Psoas muscle (tissue), 8 donors: ENCODE data around the gene RPL27A. TPM values are rescaled to one million over a fixed set of nuclear protein-coding genes. Genes with fewer than 3 reads are reported as not detected.

ENCODE experiments used
- ATAC-seq, 4 donors: fragments of 200-7000 bp; cut with Tn5 transposase; one replicate each; pipeline ENCODE4 v1.9.1; 2020; ENCODE audit warnings: moderate library complexity in 3 of 4, mild to moderate bottlenecking in 2 of 4
- DNase-seq, 2 donors: peaks; one replicate each; pipeline ENCODE4 v3.0.0-alpha.2; 2020
- H3K27ac ChIP-seq: fragments of 200-600 bp; one replicate; pipeline ENCODE4 v1.8.0; 2022
- H3K27me3 ChIP-seq, 3 donors: fragments of 200-600 bp in 1 of 3; one replicate each; pipeline versions ENCODE4 v1.6.1 to v1.8.0; 2013 to 2022; ENCODE audit warnings: low read length in 2 of 3, mild to moderate bottlenecking in 2 of 3, moderate library complexity in 1 of 3; ENCODE audit not compliant: insufficient read depth in 3 of 3
- H3K36me3 ChIP-seq, 2 donors: fragments of 200-600 bp in 1 of 2; one replicate each; pipeline versions ENCODE4 v1.6.1 to v1.8.0; 2013 to 2022; ENCODE audit warnings: low read depth in 1 of 2, mild to moderate bottlenecking in 1 of 2, moderate library complexity in 1 of 2; ENCODE audit not compliant: insufficient read depth in 1 of 2
- H3K4me1 ChIP-seq: fragments of 200-600 bp; one replicate; pipeline ENCODE4 v1.8.0; 2022
- H3K4me3 ChIP-seq: fragments of 200-600 bp; one replicate; pipeline ENCODE4 v1.8.0; 2022; ENCODE audit warnings: mild to moderate bottlenecking
- H3K9me3 ChIP-seq: fragments of 200-600 bp; one replicate; pipeline ENCODE4 v1.8.0; 2022
- WGBS, 3 donors: extraction: QIAGEN DNeasy Blood & Tissue Kit; methylation state at CpG; one replicate each; pipeline versions ENCODE4 v1.1.6 to v1.1.7; 2013; 5-methylcytosine and 5-hydroxymethylcytosine counted together
- intact Hi-C, 2 donors: fragments of 100-400 bp; cut with DNase I; formaldehyde crosslinking; loops; one replicate each; pipeline versions ENCODE4 v1.11.0 to v1.14.2; 2022
- polyA plus RNA-seq, 3 donors: library from polyadenylated mRNA; stranded (reverse); fragments of 200-250 nt; gene quantifications; one replicate each; pipeline ENCODE4 v1.2.3, GENCODE V29; 2013
- total RNA-seq, 4 donors: library from RNA; stranded (reverse); fragmentation: NEBNext Ultra II Directional in 2 of 4; extraction: Animal tissue kit (Norgen Biotek cat#: 25700) in 2 of 4; gene quantifications; one replicate each; pipeline versions ENCODE4 v1.2.1 to v1.2.4, GENCODE V29; 2021 to 2023
- TF ChIP-seq, protein P1 (sequence below): fragments of 200-600 bp; IDR thresholded peaks from one replicate; pipeline ENCODE4 v1.8.0; 2022; ENCODE audit warnings: antibody characterized with exemption
- donor health status: healthy with polysubstance abuse.
- donor health status: DM: no; HTN: no; CAD: no; lungs with moderate emphysema.
- donor health status: Bipolar disorder and iron deficiency.
- donor health status: healthy.
- donor health status: DM: yes; HTN: yes; CAD: no.
- donor health status: DM: no; HTN: no; CAD: no.
- donor health status: DM: no; HTN: no; CAD: no.
- donor health status: DM: yes; HTN: yes; CAD: no.

RPL27A gene
- total and polyA plus RNA-seq, 7 donors, result 308 to 2,060 (median 673) TPM

DNA sequence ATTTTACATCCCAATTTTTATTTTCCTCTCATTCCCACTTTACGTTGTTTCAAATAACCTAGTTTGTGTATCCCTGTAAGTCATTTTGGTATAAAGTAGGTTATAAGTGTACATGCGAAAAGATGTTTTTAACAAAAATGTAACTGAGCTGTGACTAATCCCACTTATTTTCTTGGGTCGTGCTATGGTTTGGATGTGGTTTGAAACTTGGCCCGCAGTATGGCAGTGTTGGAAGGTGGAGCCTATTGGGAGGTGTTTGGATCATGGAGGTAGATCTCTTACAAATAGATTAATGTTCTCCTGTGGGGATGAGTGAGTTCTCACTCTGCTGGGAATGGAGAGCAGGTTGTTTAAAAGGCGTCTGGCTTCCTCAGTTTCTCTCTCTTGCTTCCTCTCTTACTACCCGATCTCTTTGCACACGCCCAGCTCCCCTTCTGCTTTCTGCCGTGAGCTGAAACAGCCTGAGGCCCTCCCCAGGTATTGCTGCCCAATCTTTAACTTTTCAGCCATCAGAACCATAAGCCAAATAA is 7.2 kb downstream of the RPL27A start:
- intact Hi-C loops, result loop anchor here (2.0 to 5.0 kb wide), 3 partner anchors 121 to 273 kb away; partner anchors contain the start of genes AKIP1 (in 1 of the 2) and TMEM9B (in 1 of the 2)
- 74 to 83% (median 79%) methylated on average over 8 of the region's 8 CpGs for WGBS, 3 donors

DNA sequence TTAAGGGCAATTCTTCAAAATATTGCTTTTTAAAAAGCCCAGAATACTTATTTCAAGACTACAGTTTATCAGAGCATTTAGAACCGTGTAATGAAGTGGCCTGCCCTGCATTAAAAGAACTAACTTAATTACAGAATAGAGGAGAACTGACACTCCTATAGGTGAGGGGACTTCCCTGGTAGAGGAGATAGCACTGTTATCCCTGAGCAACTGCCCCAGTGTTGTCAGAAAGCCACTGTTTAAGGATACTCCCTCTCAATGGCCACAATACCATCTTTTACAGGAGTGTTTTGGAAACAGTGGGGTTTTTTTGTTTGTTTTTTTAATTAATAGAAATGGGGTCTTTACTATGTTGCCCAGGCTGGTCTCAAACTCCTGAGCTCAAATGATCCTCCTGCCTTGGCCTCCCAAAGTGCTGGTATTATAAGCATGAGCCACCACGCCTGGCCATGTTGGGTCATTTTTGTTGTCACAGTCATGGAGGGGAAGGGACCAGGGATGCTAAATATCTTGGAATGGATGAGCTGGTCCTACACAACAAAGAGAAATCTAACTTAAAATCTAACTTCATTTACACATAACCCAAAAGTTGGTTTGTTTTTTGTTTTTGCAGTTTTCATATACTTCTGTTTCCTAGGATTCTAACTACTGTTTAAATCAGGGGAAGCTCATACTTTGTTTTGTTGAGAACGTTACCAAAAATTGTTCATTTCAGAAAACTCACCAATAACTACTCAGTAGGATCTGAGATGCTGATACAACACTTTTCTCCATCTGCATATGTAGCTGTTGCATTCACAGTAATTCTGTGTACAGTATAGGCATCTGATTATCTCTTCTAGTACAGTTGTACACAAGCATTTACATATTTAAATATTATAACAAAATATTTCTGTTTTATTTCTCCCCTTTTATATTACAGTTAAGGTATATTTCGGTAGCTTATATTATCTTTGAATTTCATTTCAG is 8.1 kb downstream of the RPL27A start:
- no peak overlapping the region for H3K4me3 ChIP-seq
- TF ChIP-seq, protein P1, sequence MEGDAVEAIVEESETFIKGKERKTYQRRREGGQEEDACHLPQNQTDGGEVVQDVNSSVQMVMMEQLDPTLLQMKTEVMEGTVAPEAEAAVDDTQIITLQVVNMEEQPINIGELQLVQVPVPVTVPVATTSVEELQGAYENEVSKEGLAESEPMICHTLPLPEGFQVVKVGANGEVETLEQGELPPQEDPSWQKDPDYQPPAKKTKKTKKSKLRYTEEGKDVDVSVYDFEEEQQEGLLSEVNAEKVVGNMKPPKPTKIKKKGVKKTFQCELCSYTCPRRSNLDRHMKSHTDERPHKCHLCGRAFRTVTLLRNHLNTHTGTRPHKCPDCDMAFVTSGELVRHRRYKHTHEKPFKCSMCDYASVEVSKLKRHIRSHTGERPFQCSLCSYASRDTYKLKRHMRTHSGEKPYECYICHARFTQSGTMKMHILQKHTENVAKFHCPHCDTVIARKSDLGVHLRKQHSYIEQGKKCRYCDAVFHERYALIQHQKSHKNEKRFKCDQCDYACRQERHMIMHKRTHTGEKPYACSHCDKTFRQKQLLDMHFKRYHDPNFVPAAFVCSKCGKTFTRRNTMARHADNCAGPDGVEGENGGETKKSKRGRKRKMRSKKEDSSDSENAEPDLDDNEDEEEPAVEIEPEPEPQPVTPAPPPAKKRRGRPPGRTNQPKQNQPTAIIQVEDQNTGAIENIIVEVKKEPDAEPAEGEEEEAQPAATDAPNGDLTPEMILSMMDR, result no peak
- H3K27ac ChIP-seq, result no peak overlapping the region
- DNase-seq (no peak), ATAC-seq (no peak)
- intact Hi-C loops, result loop anchor here in 1 of 2 donors (5.0 kb wide), 1 partner anchor 222 kb away; the partner anchor contains the start of gene AKIP1
- no peaks in the 10 kb centered on the region for H3K9me3 ChIP-seq
- H3K27me3 ChIP-seq, result no peaks in the 10 kb centered on the region
- peaks cover 10 to 60% of the 10 kb centered on the region in 2 donors for H3K36me3 ChIP-seq
- H3K4me1 ChIP-seq, result peaks cover 21% of the 10 kb centered on the region
- 77 to 88% (median 82%) methylated on average over 4 of the region's 4 CpGs for WGBS, 3 donors

More for the DNA sequence above, 7.2 kb downstream of the RPL27A start:
- Histone ChIP-seq H3K4me3 (peak overlapping the region; percentile 68), H3K9me3 (no peaks in the 10 kb centered on the region), H3K27ac (no peak overlapping the region), H3K36me3 (peaks cover 16 to 60% of the 10 kb centered on the region in 2 donors), H3K27me3 (no peaks in the 10 kb centered on the region), H3K4me1 (peaks cover 21% of the 10 kb centered on the region)
- ATAC-seq (no peak), DNase-seq (no peak)
- TF ChIP-seq, protein P1, result no peak

DNA sequence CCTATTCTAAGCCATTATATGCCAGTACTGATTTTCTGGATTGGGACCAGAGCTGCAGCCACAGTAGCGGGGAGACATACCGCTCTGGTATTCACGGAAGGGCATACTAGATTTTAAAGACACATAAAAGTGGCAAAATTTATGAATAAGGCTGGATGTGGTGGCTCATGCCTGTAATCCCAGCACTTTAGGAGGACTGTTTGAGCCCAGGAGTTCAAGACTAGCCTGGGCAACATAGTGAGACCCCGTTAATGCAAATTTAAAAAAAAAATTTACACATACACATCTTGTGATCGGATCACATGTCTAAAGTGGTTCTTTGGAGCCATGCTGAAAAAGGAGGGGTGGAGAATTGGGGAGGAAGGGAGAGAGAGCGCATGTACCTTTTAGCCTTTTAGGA is 9.0 kb downstream of the RPL27A start:
- DNase-seq (no peak), ATAC-seq (no peak)
- intact Hi-C loops, result loop anchor here in 1 of 2 donors (5.0 kb wide), 1 partner anchor 221 kb away; the partner anchor contains the start of gene AKIP1
- Histone ChIP-seq H3K36me3 (peaks cover 7 to 60% of the 10 kb centered on the region in 2 donors), H3K9me3 (no peaks in the 10 kb centered on the region), H3K4me1 (peaks cover 20% of the 10 kb centered on the region), H3K27me3 (no peaks in the 10 kb centered on the region), H3K4me3 (no peak overlapping the region), H3K27ac (no peak overlapping the region)
- 83 to 91% (median 86%) methylated on average over 6 of the region's 6 CpGs for WGBS, 3 donors
- TF ChIP-seq, protein P1, result no peak

DNA sequence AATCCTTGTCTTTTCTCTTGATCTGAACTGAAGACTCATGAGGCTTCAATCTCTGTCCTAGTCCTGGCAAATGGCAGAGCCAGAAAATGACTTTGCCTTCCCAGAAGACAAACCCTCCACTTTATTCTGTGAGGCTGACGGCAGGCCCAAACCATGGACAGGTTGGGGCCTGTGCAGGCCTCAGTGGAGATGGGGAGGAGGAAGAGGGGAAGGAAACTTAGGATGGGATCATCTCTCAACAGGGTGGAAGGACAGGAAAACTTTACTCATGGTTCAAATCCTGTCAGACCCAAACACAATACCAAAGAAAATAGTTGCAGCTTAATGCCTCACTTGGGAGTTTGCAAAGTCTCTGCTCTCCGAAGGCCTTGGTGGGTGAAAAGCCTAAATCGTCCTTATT is 9.8 kb downstream of the RPL27A start:
- H3K27me3 ChIP-seq, result no peaks in the 10 kb centered on the region
- no peak overlapping the region for H3K4me3 ChIP-seq
- no peak overlapping the region for H3K27ac ChIP-seq
- peaks cover 13% of the 10 kb centered on the region for H3K4me1 ChIP-seq
- DNase-seq (no peak), ATAC-seq (no peak)
- TF ChIP-seq, protein P1, result no peak
- WGBS, 3 donors, result 52 to 73% (median 65%) methylated on average over 3 of the region's 3 CpGs
- no peaks in the 10 kb centered on the region for H3K9me3 ChIP-seq
- H3K36me3 ChIP-seq, result peaks cover 4 to 62% of the 10 kb centered on the region in 2 donors
- intact Hi-C loops, result loop anchor here in 1 of 2 donors (5.0 kb wide), 1 partner anchor 220 kb away; the partner anchor contains the start of gene AKIP1
